ENCODE measurements around the gene RACGAP1.

DNA sequence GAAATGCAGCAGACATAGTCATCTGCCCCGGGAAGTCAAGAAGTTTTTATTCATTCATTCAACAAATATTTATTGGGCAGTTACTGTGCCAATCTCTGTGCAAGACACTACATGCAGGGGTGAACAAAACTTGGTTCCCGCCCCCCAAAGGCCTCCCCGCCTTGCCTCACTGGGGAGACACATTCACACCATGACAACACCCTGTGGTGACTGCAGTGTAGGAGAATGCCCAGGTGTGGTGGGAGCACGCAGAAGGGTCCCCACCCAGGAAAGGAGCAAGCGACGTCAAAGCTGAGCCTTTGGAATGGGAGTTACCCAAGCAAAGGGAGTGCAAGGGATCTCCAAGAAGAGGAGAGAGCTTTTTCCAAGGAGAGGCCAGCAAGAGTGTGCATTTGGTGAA lies 54.2 kb downstream of the RACGAP1 start:
- TF ChIP-seq, protein P1, sequence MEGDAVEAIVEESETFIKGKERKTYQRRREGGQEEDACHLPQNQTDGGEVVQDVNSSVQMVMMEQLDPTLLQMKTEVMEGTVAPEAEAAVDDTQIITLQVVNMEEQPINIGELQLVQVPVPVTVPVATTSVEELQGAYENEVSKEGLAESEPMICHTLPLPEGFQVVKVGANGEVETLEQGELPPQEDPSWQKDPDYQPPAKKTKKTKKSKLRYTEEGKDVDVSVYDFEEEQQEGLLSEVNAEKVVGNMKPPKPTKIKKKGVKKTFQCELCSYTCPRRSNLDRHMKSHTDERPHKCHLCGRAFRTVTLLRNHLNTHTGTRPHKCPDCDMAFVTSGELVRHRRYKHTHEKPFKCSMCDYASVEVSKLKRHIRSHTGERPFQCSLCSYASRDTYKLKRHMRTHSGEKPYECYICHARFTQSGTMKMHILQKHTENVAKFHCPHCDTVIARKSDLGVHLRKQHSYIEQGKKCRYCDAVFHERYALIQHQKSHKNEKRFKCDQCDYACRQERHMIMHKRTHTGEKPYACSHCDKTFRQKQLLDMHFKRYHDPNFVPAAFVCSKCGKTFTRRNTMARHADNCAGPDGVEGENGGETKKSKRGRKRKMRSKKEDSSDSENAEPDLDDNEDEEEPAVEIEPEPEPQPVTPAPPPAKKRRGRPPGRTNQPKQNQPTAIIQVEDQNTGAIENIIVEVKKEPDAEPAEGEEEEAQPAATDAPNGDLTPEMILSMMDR (IDR thresholded peaks at IDR 0.05): no peak
- TF ChIP-seq POLR2A (IDR thresholded peaks at IDR 0.05): no peak
